CD4-positive, alpha-beta T cell treated with Interleukin-6 for 4 hours (primary cell): Measurements from ENCODE around the gene NDUFV3.
A peak's percentile ranks its signal among the peaks of the same experiment; 100 is the strongest.
"Not testable (repeated sequence)": the region's sequence is repeated elsewhere in the genome, so short reads cannot be mapped to it uniquely, and the experiment has no call there.

Experiments used
- DNase-seq: peaks from one replicate; pipeline ENCODE4 v3.0.0-alpha.2; 2020; ENCODE audit warnings: mixed read lengths

Gene NDUFV3

DNA sequence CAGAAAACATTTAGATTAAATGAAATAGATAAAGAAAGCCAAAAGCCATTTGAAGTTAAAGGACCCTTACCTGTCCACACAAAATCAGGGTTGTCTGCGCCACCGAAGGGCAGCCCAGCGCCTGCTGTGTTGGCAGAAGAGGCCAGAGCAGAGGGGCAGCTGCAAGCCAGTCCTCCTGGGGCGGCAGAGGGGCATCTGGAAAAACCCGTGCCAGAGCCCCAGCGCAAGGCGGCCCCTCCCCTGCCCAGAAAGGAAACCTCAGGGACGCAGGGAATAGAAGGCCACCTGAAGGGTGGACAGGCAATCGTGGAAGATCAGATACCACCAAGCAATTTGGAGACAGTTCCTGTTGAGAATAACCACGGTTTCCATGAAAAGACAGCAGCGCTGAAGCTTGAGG lies 10.7 kb downstream of the NDUFV3 start:
- DNase-seq, result no peak

- no peak for DNase-seq
Observed at GRCh38 chr21:42905195-42905594, 12.1 kb downstream of the NDUFV3 start.

GRCh38 chr21:42906233-42906632 lies 13.1 kb downstream of the NDUFV3 start:
- DNase-seq, result no peak

GRCh38 chr21:42908484-42908883 lies 15.4 kb downstream of the NDUFV3 start:
- not testable (repeated sequence) for DNase-seq

DNA sequence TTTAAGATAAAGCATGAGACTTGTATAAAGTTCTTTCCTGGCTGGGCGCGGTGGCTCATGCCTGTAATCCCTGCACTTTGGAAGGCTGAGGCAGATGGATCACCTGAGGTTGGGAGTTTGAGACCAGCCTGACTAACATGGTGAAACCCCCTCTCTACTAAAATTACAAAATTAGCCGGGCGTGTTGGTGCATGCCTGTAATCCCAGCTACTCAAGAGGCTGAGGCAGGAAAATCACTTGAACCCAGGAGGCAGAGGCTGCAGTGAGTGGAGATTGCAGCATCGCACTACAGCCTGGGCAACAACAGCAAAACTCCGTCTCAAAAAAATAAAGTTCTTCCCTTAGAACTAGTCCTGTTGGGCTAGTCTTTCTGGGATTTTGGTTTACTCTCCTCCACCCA lies 18.8 kb downstream of the NDUFV3 start:
- DNase-seq, result not testable (repeated sequence)

DNA sequence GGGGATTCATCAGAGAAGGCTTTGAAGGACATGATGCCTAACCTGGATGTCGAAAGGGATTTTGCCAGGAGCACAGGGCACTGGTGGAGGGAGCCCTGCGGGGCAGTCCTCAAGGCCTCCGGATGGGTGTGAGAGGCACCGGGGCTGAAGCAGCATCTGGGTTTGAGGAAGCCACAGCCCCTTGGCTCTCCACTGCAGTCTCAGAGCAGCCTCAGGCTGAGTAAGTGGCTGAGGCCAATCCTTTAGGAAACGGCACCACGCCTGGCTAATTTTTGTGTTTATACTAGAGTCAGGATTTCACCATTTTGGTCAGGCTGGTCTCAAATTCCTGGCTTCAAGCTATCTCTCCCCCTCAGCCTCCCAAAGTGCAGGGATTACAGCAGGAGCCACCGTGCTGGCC lies 20.4 kb downstream of the NDUFV3 start:
- DNase-seq, result no peak

DNA sequence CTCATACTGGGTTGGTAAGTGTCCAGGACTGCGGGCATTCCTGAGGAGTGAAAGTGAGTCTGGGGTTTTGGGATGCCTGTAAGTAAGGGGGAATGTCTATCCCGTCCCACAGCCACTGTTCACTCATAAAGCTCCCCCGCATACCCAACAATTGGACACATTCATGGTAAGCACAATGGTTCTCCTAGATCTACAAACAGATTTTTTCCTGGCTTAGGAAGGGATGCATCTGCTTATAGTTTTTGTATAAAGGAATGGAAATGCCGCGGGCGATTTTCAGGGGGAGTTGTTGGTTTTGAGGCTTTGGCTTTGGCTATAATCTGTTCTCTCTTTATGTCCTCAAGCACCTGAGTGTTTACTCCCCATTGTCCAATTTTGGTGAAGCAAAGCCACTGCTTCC lies 25.2 kb downstream of the NDUFV3 start:
- no peak for DNase-seq

DNA sequence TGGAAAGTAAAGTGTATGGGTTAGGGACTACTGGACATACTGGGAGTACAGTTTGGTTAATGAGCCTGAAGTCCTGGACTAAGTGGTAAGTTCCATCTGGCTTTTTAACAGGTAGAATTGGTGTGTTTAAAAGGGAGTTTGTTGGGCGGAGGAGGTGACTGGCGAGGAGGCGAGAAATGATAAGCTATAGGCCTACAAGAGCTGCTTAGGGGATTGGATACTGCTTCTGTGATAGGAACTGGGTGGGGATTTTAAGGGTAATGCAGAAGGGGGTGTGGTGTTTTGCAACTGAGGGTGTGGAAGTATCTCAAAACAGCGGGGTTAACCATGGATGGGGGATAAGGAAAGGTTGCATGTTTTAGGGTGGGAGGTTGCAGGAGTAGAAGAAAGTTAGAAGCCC lies 28.8 kb downstream of the NDUFV3 start:
- DNase-seq, result no peak

- DNase-seq, result no peak
Observed at GRCh38 chr21:42922918-42923317, 29.8 kb downstream of the NDUFV3 start.

DNA sequence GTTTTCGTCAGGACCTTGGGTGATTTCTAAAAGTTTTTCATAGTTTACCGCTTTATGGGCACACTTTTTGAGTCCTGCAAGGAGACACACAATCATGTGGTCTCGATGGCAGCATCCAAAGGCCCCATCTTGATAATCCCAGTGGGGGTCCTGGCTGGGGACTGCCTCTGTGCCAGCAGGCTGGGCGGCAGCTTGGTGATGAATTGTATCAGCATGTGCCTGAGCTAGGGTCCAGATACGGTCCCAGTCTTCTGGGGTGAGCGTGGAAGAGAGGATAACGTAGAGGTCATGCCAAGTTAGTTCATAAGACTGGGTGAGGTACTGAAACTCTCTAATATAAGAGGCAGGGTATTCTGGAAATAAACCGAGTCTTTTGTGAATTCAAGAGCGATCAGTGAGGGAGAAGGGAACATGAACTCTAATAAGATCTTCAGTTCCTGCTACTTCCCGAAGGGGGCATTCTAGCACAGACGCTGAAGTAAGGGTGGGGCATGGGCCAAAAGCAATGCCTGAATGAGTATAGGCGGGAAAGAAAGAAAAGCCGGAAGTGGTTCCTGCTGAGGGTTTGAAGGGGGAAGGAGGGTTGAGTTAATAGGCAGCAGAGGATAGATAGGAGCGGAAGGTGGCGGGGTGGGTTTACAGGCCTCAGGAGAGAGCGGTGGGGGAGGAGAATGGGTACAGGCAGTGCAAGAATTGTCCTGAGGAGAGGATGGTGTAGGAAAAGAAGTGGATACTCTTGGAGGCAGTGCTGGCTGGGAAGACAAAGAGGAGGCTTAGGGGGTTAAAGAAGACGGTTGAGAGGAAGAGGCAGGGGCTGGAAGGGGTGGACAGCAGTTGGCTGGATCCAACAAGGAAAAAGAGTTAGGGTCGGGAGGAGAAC lies 30.7 kb downstream of the NDUFV3 start:
- peak; percentile 75 for DNase-seq

- DNase-seq, result no peak
Observed at GRCh38 chr21:42924433-42924751, 31.3 kb downstream of the NDUFV3 start.

DNA sequence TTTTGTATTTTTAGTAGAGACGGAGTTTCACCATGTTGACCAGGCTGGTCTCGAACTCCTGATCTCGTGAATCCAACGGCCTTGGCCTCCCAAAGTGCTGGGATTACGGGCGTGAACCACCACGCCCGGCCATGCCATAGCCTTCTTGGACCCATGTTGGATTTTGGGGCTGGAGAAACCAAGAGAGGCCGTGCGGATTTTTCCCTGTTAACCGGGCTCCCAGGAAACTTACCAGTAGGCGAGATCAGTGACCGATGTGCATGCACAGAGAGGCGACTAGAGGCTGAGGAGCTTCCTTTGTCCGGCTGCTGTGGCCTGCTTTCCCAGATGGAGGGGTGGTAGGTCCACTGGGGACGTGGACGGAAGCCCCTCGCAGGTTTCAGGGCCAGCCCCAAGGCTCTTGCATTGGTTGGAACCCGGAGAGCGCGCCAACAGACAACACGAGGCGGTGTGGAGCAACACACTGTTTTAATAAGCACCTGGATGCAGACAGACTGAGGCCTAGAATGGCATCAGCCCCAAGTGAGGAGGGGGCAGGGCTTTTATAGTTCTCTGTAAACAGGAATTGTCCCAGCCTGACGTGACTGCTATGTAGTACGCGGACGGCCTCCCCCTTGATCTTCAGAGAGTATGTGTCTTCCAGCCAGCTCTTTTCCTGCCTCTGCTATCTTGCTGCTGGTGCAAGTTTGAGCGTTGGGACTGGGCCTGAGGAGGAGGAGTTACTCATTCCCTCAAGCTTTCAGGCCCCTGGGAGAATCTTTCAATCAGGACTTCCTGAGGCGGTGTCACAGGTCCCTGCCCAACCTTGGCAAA lies 32.2 kb downstream of the NDUFV3 start, which contains the start of gene ERVH48-1:
TSS of gene ERVH48-1 (minus strand) at position 517 of the 813 bp plus-strand sequence. CDS start 6,624 bp downstream, outside the sequence.
- peak; percentile 53 for DNase-seq

DNA sequence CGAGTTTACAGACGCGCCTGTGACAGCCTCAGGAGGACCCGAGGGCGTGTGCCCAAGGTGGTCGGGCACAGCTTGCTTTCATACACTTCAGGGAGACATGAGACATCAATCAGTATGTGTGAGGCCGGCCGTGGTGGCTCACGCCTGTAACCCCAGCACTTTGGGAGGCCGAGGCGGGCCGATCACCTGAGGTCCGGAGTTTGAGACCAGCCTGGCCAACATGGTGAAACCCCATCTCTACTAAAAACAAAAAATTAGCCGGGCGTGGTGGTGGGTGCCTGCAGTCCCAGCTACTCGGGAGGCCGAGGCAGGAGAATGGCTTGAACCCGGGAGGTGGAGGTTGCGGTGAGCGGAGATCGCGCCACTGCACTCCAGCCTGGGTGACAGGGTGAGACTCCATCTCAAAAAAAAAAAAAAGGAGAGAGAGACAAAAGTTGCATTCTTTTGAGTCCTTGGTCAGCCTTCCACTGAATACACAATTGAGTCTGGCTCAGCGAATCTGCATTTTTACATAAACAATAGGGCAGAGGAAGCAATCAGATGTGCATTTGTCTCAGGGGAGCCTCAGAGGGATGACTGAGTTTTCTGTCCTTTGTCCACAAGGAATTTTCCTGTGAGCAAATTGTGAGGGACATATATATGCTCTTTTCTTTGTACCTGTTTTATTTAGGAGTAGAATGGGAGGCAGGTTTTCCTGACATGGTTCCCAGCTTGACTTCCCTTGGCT lies 34.5 kb downstream of the NDUFV3 start:
- not testable (repeated sequence) for DNase-seq

DNA sequence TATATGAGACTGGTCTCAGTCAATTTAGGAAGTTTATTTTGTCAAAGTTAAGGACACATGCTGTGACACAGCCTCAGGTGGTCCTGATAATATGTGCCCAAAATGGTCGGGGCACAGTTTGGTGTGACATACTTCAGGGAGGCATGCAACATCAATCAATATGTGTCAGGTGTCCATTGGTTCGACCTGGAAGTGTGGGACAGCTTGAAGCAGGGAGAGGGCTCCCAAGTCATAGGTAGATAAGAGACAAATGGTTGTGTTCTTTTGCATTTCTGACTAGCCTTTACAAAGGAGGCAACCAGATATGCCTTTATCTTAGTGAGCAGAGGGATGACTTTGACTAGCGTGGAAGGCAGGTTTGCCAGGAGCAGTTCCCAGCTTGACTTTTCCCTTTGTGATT lies 36.9 kb downstream of the NDUFV3 start:
- DNase-seq, result no peak

DNA sequence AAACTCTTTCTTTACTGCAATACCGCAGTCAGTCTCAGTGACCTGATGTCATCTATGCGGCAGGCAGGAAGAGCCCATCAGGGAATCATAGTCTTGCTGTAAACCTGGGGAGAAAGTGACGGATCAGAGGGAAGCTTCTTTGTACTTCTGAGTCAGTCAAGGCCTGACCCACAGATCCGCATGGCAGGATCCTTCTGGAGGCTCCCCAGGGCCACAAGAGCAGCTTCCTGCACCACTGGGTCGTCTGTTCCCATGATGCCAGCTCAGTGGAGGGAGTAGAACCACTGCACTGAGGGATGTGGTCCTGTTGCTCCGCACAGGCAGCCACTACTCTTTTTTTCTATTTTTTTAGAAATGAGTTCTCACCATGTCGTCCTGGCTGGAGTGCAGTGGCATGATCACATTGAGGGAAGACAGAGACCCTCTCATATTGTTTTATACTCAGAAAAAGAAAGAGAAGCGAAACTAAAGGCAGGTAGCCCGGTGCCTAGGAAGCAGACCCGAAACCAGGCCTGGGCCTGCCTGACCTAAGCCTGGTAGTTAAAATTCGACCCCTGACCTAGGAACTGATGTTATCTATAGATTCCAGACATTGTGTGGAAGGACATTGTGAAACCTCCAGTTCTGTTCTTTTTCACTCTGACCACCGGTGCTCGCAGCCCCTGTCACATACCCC lies 38.6 kb downstream of the NDUFV3 start:
- DNase-seq, result no peak

GRCh38 chr21:42932378-42933136 lies 39.4 kb downstream of the NDUFV3 start:
- not testable (repeated sequence) for DNase-seq

GRCh38 chr21:42933137-42933970 lies 40.2 kb downstream of the NDUFV3 start:
- DNase-seq, result not testable (repeated sequence)

GRCh38 chr21:42933973-42934372 lies 40.9 kb downstream of the NDUFV3 start:
- not testable (repeated sequence) for DNase-seq

DNA sequence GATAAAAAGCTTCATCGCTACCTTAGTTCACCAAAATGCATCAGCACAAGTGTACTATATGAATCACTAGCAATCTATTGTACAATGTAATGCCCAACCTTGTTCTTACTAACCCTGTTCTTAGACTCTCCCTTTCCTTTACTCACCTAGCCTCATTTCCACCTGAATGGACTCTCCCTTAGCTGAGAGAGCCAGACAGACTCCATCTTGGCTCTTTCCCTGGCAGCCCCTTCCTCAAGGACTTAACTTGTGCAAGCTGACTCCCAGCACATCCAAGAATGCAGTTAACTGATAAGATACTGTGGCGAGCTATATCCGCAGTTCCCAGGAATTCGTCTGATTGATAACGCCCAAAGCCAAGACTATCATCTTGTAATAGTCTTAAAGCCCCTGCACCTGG lies 43.3 kb downstream of the NDUFV3 start:
- not testable (repeated sequence) for DNase-seq

DNA sequence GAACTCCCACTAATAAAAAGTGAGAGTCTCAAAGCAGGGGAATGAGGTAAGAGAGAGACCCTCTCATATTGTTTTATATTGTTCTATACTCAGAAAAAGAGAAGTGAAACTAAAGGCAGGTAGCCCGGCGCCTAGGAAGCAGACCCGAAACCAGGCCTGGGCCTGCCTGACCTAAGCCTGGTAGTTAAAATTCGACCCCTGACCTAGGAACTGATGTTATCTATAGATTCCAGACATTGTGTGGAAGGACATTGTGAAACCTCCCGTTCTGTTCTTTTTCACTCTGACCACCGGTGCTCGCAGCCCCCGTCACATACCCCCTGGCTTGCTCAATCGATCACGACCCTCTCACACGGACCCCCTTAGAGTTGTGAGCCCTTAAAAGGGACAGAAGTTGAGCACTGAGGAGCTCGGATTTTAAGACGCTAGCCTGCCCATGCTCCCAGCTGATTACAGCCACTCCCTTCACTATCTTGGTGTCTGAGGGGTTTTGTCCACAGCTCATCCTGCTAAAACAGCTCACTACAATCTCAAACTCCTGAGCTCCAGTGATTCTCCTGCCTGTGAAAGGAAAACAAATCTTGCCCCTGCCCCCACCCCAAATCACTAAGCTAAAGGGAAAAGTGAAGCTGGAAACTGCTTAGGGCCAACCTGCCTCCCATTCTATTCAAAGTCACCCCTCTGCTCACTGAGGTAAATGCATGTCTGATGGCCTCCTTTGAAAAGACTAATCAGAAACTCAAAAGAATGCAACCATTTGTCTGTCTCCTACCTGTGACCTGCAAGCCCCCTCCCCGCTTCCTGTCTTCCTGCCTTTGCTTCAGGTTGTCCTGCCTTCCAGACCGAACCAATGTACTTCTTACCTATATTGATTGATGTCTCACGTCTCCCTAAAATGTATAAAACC lies 44.2 kb downstream of the NDUFV3 start:
- not testable (repeated sequence) for DNase-seq
